Lower lobe of right lung (tissue), 2 donors: Measurements from ENCODE around the gene SPSB2. TPM values are rescaled to one million over a fixed set of nuclear protein-coding genes. Genes with fewer than 3 reads are reported as not detected.

ENCODE experiments used
- ATAC-seq, 2 donors: fragments of 200-7000 bp; cut with Tn5 transposase; one replicate each; pipeline ENCODE4 v1.9.1; 2020 to 2022; ENCODE audit warnings: mild to moderate bottlenecking in 2 of 2, moderate library complexity in 2 of 2
- DNase-seq: peaks from one replicate; pipeline ENCODE4 v3.0.0-alpha.2; 2020
- H3K27ac ChIP-seq: fragments of 200-600 bp; one replicate; pipeline ENCODE4 v1.8.0; 2022
- H3K27me3 ChIP-seq: fragments of 200-600 bp; one replicate; pipeline ENCODE4 v1.8.0; 2022; ENCODE audit warnings: low read depth
- H3K36me3 ChIP-seq: fragments of 200-600 bp; one replicate; pipeline ENCODE4 v1.8.0; 2022; ENCODE audit warnings: mild to moderate bottlenecking
- H3K4me1 ChIP-seq: fragments of 200-600 bp; one replicate; pipeline ENCODE4 v1.8.0; 2022
- H3K4me3 ChIP-seq: fragments of 200-600 bp; one replicate; pipeline ENCODE4 v1.8.0; 2022; ENCODE audit warnings: mild to moderate bottlenecking
- H3K9me3 ChIP-seq: fragments of 200-600 bp; one replicate; pipeline ENCODE4 v1.8.0; 2022
- CTCF ChIP-seq: fragments of 200-600 bp; IDR thresholded peaks from one replicate; pipeline ENCODE4 v1.8.0; 2022; ENCODE audit warnings: antibody characterized with exemption, mild to moderate bottlenecking
- intact Hi-C: fragments of 100-400 bp; cut with DNase I; formaldehyde crosslinking; loops from one replicate; pipeline ENCODE4 v1.11.0; 2022
- total RNA-seq: library from RNA; stranded (reverse); fragmentation: NEBNext Ultra II Directional; extraction: Animal tissue kit (Norgen Biotek cat#: 25700); gene quantifications from one replicate; pipeline ENCODE4 v1.2.1, GENCODE V29; 2021
- donor health status: DM: no; HTN: yes; CAD: no; lungs with severe emphysema.

The SPSB2 gene
- total RNA-seq, 1 donor from 2014 or later, result 25.5 TPM

- Histone ChIP-seq H3K4me3 (no peak overlapping the region), H3K4me1 (peaks cover 12% of the 10 kb centered on the region), H3K27me3 (no peaks in the 10 kb centered on the region), H3K9me3 (no peaks in the 10 kb centered on the region), H3K27ac (no peak overlapping the region), H3K36me3 (peaks cover 40% of the 10 kb centered on the region)
- intact Hi-C loops, result no loop called here
- no peak for DNase-seq
- no peak for TF ChIP-seq CTCF
- ATAC-seq, result no peak
Observed at GRCh38 chr12:6854036-6854435, 19.1 kb downstream of the SPSB2 start.

- intact Hi-C loops, result no loop called here
- Histone ChIP-seq H3K4me3 (no peak overlapping the region), H3K27me3 (no peaks in the 10 kb centered on the region), H3K27ac (no peak overlapping the region), H3K36me3 (peaks cover 36% of the 10 kb centered on the region), H3K4me1 (peaks cover 12% of the 10 kb centered on the region), H3K9me3 (no peaks in the 10 kb centered on the region)
- DNase-seq (no peak), ATAC-seq (no peak)
- TF ChIP-seq CTCF, result no peak
Observed at GRCh38 chr12:6853626-6854025, 19.5 kb downstream of the SPSB2 start.

- DNase-seq (no peak), ATAC-seq (no peak)
- Histone ChIP-seq H3K36me3 (peaks cover 28% of the 10 kb centered on the region), H3K27ac (peak overlapping the region; percentile 29), H3K9me3 (no peaks in the 10 kb centered on the region), H3K4me3 (peak overlapping the region; percentile 86), H3K27me3 (no peaks in the 10 kb centered on the region), H3K4me1 (peaks cover 12% of the 10 kb centered on the region)
- TF ChIP-seq CTCF, result no peak
- intact Hi-C loops, result no loop called here
Observed at GRCh38 chr12:6852651-6853354, 20.3 kb downstream of the SPSB2 start.

- peak within 1 kb of the TSS; percentile 96 for H3K27ac ChIP-seq
- no peaks in the 10 kb centered on the region for H3K9me3 ChIP-seq
- ATAC-seq (peak; percentile 95 to 96), DNase-seq (peak; percentile 100)
- H3K36me3 ChIP-seq, result peaks cover 21% of the 10 kb centered on the region
- TF ChIP-seq CTCF, result no peak
- H3K4me3 ChIP-seq, result peak within 1 kb of the TSS; percentile 86
- intact Hi-C loops, result no loop called here
- peaks cover 12% of the 10 kb centered on the region for H3K4me1 ChIP-seq
- no peaks in the 10 kb centered on the region for H3K27me3 ChIP-seq
Observed at GRCh38 chr12:6851921-6852650, 21.0 kb downstream of the SPSB2 start, which contains the start of gene USP5. Gene USP5 (plus strand): TSS chr12:6852150. CDS start chr12:6852180, 30 bp downstream.

- ATAC-seq, result peak; percentile 89
- peak within 1 kb of the TSS; percentile 96 for H3K27ac ChIP-seq
- no peaks in the 10 kb centered on the region for H3K9me3 ChIP-seq
- H3K4me3 ChIP-seq, result peak within 1 kb of the TSS; percentile 86
- TF ChIP-seq CTCF, result no peak
- intact Hi-C loops, result no loop called here
- peaks cover 12% of the 10 kb centered on the region for H3K4me1 ChIP-seq
- H3K27me3 ChIP-seq, result no peaks in the 10 kb centered on the region
- peak; percentile 96 for DNase-seq
- H3K36me3 ChIP-seq, result peaks cover 13% of the 10 kb centered on the region
Observed at GRCh38 chr12:6851153-6851920, 21.8 kb downstream of the SPSB2 start, which contains the start of gene CDCA3. Gene CDCA3 (minus strand): TSS chr12:6851286. CDS start chr12:6850952, 334 bp downstream.
